ENCODE data around the gene PDSS2.

The PDSS2 gene

DNA sequence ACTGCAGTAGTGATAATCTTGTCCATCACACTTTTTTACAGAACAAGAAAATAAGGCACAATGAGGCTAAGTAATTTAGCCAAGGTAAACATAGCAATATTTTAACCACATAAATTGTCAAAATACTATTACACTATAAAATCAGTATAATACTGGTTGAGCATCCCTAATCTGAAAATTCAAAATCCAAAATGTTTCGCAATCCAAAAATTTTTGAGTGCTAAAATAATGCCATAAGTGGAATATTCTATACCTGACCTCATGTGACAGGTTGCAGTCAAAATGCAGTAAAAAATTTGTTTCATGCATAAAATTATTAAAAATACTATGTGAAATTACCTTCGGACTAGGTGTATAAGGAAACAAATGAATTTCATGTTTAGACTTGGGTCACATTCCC is 101.5 kb downstream of the PDSS2 start:
- DNase-seq, result no peak

DNA sequence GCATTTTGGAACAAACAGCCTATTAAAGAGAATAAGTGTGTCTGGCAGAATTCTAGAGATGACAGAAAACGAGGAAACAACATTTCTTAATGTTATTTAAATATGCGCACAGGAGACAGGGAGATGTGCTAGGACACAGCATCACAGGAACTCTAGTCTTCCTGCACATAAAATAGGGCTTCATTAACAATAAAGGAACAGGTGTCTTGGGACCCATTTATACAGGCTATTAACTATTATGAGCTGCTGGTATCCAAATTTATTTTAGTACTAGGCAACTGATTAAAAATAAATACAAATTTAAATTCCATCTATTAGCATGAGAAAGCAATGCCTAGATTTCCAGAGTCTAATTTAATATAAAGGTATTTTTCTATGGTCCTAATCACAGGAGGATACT is 102.3 kb downstream of the PDSS2 start:
- no peak for DNase-seq

DNA sequence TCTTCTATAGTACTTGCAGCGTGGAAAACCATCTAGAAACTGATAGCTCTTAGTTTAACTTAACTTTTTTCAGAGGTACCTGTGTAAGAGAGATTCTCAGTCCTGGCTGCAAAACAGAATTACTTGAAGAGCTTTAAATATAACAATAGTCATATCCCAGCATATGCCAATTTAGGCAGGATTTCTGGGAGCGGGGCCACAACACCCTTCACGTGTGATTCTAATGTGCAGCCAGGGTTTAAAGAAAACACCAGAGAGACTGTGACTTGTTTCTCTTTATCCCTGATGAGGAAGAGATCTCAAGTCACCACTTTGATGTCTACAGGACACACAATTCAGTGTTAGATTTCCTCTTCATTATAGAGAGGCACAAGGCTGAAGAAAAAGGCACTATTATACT is 103.7 kb downstream of the PDSS2 start:
- DNase-seq, result no peak

DNA sequence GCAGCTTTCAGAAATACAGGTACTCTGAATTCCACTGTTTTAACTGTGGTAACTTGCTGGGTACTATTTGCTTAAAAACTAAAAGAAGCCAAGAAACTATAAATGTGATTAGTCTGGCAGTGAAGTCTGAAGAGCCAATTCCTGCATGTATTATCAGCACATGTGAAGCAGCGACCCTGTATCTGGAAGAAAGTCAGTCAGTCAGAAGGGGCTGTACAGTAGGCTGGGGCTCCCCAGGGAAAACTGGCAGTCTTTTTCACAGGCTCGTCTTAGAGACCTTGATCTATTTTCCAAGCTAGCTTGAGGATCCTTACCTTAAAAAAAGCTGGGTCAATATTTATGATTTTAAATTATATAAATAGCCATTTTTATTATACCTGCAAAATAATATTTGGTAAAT is 104.9 kb downstream of the PDSS2 start:
- DNase-seq, result no peak

DNA sequence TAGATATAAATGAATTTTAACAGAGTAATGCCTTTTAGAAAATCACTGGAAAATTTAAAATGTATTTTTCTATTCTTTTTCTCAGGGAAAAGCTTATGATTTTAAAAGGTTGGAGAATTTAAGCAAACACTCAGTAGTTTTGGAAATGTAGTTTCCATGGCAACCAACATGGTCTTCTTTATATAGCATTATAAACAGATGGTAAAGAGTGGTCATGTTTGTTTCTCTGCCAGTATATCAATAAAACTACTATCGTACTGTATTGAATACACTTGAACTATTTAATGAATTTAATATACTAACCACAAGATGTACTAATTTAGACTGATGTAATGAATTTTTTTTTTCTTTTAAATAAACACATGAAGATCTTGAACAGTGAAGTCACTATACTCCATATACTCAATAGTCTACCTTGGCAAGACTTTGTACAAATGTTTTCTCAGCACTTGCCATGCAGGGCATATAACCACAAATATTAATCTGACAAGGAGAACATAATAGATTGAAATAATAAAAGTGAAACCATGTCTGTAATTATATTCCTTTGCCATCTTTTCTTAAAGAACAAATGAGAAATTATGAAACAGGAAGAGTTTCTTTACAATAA is 105.5 kb downstream of the PDSS2 start:
- no peak for DNase-seq

DNA sequence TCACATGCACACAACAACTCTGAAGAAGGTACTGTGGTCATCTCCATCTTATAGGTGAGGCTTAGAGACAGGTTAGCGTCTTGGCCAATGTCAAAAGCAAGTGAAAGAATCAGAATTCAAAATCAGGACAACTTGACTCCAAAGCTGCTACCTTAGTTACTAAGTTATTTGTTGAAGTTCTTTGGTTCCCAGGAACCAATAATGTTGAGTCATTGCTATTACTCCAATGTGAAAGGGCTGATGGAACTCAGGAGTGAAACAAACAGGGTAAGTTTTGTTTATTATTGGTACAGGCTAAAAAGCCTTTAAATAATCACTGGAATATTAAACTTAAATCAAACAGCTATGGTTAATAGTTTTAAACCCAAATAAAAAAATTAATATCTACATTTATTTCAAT is 111.1 kb downstream of the PDSS2 start:
- no peak for DNase-seq

DNA sequence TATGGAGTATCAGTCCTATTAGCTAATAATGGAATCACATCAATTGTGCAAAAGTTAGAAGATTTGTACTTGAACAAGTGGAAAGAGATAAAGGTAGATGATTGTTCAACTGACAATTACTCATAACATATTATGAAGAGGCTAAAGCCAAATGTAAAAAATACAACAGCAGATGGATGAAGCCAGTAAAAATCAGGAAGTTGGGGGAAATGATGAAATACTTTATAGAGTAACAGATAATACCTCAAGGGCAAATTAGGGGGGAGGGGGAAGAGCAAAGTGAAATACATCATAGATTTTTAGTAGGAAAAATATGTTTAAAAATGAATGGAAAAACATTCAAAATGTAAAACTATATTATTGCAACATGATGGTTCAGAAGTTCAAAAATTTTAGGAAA is 114.0 kb downstream of the PDSS2 start:
- DNase-seq, result no peak

DNA sequence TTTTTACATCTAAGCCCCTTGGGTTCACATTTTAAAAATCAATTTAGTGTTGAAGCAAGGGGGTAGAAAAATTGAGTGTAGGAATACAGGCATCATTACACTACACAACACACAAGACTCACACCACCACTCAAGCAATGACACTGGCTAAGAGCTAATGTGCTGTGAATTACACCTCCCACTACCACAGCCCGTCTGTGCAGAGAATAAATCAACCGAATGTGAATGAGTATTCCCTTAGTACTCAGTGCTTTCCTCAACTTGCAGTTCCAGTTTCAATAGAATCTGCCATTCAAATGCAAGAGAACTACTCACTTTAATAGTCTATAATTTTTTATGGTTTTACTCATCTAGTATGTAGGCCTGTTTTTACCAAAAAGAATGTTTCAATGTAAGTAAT is 114.4 kb downstream of the PDSS2 start:
- no peak for DNase-seq

DNA sequence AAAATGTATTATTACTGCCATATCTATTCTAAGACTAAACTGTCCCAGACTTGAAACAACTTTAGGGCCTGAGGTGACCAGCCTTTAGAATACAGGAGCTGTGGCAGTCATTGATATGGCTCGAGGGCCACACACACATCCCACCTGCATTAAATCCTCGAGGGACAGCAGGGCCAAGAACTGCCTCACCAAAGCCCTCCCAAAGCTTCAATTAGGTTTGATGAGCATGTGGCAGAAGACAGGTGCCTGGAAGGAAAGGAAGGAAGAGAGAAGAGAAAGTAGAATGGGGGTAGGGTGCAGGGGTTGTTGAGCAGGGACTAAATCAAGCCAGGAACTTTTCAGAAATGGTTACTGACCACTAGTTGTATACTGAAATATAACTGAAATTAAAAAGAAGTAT is 115.0 kb downstream of the PDSS2 start:
- no peak for DNase-seq

DNA sequence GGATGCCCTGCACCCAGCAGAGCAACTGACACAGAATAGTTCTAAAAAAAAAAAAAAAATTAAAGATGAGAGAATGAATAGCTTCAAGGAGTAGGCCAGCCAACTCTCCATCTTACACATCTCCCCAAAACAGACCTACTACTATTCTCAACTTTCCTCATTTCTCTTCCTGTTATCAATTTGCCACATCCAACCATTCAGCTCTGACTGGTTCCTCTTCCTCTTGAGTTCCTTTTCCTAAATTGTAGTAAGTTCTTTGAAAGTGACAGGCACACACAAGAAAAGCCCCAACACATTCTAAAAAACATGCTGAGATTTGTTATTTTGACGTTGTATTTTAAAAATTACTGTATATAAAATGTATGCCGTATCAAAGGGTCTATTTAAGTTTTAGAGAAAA is 117.2 kb downstream of the PDSS2 start:
- no peak for DNase-seq

DNA sequence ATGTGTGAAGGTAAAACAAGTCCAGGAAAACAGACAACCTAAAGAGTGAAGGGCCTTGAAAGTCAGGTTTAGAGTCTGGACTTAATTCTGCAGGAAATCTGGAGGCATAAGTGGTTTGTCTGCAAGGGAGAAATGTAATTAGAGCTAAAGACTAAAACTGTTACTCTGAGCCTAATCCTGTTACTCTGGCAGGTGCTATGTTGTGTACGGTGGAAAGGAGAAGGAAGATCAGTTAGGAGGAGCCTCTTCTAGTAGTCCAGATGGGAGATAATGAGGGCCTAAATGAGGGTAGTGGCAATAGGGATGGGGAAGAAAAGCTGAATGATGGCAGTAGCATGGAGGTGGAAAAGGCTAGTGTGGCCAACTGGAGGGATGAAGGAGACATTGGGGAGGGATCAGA is 118.5 kb downstream of the PDSS2 start:
- no peak for DNase-seq

DNA sequence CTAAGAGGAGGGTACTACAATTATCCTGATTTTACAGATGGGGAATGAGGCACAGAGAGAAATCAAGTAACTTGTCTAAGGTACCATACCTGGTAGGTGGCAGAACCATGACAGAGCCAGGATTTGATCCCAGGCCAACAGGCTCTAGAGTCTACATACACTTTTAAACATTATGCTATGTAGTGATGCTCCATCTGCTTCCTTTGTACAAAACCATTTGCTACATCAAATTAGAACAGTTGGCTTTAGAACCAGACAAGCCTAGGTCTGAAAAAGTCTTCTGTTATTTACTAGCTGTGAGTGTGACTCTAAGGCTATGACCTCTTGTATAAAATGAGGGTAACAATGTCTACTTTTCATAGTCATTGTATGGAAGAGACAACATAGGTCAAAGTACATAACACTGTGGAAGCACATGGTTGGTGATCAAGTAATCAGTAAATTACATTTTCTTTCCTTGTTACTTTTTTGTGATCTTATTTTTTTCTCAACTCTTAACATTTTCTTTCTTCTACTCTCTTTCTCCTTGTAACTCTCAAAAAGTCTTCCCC is 122.1 kb downstream of the PDSS2 start:
- no peak for DNase-seq

DNA sequence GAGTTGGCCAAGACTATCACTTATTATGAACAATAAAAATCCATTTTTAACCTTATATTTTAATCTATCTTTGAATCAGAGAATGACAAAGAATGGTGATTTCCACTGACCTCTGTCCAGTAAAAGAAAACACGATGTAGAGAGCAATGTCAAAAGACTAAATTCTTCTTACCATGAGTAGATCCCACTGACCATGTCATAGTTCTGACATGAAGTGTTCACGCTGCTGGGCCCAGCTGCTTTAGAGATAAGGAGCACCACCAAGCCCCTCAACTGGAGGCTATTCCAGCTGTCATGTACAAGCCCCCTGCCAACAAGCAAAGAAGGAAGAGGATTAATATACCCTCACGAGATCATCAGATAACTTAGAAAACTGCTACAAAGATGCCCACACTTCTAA is 125.3 kb downstream of the PDSS2 start:
- no peak for DNase-seq

DNA sequence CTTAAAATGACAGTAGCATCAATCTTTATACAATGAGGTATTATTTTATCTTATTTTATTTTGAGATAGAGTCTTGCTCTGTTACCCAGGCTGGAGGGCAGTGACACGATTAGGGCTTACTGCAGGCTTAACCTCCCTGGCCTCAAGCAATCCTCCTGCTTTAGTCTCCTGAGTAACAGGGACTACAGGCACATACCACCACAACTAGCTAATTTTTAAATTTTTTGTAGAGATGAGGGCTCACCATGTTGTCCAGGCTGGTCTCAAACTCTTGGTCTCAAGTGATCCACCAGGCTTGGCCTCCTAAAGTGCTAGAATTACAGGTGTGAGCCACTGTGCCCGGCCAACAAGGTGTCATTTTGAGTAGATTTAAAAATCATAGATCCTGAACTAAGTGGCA is 125.9 kb downstream of the PDSS2 start:
- no peak for DNase-seq

DNA sequence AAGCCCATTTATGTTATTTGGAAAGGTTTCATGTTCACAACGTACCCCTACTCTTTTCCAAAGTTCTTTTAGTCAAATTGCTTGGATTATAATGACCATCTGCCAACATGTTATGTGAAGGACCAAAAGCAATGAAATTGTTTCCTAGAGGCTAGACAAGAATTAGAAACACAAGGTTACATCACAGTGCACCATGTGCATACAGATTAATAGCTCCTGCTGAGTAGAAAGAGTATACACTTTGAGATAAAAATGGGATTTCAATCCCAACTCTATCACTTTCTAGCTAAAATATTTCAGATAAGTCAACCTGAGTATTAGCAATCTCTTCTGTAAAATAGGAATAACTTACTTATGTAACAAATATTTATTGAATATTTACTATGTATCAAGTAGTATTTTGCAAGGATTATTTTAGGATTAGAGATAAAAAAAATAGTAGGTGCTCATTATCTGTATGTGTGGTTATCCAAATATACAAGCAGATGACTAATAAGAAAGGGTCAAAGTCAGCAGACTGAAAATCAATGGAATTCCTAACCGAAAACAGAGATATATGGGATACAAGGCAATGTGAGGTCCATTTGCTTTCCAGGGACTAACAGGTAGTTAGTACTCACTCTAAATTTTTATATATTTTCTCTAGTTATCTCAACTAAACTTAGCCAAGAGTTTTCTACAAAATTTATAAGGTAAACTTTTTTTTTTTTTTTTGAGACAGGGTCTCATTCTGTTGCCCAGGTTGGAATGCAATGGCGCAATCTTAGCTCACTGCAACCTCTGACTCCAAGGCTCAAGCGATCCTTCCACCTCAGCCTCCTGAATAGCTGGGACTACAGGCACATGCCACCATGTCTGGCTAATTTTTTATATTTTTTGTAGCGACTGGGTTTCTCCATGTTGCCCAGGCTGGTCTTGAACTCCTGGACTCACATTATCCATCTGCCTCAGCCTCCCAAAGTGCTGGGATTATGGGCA is 127.7 kb downstream of the PDSS2 start:
- no peak for DNase-seq

DNA sequence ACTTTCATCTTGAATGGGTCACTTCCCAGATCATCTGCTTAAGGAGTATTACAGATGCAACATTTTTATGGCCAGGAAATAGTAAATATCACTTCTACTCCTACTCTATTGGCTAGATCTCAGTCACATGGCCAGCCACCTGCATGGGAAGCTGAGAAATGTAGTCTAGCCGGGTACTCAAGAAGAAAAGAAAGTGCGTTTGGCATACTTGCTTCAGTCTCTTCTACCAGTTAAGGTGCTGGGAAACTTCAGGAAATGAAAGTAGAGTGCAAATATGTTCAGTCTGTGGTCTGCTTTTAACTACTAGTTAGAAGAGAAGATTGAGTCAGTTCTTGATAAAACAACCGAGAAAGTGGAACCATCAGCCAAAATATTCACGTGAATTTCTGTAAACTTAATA is 129.2 kb downstream of the PDSS2 start:
- no peak for DNase-seq

DNA sequence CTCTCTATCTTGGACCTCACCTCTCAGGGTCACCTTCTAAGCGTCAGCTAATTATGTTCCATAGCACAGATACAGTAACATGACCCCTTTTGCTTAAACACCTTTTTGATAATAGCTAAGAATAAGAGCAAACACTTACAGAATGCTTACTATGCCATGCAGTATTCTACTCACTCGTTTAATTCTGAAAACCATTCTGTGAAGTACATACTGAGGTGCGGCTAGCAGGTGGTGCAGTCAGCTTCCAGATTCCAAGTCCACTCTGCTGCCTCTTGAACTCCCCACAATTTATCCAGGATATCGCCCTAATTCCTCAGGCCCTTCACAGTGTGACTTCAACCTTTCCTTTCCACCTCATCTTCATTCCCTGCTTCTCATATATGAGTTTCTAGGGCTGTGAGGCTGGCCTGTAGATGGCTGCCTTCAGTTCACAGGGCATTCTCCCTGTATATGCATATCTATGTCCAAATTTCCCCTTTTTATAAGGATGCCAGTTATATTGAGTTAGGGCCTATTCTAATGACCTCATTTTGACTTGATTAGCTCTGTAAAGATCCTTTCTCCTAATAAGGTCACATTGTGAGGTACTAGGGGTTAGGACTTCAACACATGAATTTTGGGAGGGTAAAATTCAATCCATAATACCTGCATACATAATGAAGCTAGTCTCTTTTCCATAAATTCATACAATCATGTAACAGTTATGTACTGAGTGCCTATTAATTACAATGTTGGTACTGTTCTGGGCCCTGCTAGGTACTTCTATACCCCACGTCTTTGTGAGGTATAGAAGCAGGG is 130.1 kb downstream of the PDSS2 start:
- no peak for DNase-seq

DNA sequence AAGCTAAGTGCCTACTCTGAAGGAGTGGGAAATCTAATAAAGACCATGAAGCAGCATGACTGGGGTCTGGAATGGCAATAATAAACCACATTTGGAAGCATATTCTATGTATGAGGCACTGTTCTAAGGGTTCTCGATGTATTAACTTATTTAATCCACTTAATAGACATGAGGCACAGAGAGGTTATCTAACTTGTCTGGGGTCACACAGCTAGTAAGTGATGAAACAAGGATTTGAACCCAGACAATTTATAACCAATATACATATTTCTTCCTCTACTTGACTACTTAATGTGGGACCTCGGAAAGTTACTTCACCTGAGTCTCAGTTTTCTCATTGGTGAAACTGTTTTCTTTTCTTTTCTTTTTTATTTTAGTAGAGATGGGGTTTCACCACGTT is 131.3 kb downstream of the PDSS2 start:
- DNase-seq, result no peak

DNA sequence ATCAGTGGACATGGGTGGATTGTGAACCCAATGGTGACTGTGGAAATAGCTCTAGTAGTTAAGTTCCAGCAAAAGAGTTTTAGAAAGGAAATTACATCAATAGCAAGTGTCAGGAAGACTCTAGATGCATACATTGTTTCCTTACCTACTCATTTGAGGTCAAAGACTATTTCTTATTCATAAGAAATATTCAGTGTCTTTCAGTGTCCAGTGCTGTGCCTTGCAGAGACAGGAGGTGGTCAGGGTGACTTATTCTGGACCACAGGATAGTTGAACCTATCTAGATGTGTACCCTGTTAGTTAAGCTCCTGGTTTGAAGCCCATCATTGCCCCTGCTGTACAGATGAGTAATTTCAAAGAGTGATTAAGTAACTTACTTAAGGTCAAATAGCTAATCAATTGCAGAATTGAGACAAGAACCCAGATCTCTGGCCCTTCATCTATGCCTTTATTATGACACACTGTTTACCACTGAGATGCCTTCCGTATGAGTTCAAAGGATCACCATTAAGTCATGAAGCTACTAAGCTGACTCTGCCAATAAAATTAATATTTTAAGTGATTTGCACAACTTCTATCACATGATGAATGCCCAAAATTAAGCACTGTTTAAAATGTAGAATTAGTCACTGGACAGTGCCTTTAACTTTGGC is 136.1 kb downstream of the PDSS2 start:
- DNase-seq, result no peak

DNA sequence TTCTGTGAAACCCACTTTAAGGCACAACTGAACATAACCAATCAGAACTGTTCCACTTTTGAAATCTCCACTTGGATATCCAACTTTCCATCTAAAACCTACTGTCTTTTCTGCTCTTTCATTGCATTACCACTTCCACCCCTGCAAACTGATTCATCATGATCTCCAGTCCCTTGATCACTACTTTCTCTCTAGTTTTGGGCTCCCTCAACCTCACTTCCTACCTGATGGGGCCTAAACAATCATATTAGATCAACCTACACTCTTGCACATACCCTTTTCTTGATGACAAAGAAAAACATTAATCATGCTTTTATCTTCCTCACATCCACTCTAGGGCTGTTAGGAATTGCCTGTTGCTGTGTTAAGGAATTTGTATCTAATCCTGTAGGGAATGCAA is 137.6 kb downstream of the PDSS2 start:
- no peak for DNase-seq

DNA sequence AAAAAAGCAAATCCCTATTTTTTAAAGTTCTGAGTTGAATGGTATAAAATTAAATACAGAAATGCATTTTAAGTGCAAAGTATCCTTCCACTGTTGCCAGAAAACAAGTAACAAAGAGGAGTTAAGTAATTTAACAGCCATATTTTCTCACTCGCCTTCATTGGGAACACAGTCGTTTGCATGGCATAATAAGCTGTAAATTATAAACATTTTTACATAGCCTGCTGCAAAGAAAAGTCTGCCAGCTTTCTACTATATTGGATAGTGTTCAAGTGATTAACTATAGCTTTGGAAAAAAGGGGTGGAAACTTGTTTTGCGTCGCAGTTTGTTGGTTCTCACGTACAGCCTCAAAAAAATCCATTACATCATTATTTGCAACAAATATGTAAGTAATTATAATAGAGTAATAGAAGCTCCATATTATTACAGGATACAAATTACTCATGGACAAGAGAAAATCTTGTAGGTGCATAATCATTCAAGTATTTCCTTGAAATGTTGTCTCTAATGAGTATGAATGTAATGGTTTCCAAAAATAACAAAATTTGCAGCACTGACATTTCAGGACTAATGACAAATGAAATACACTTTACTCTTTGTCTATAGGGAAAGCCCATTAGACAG is 139.3 kb downstream of the PDSS2 start:
- no peak for DNase-seq

DNA sequence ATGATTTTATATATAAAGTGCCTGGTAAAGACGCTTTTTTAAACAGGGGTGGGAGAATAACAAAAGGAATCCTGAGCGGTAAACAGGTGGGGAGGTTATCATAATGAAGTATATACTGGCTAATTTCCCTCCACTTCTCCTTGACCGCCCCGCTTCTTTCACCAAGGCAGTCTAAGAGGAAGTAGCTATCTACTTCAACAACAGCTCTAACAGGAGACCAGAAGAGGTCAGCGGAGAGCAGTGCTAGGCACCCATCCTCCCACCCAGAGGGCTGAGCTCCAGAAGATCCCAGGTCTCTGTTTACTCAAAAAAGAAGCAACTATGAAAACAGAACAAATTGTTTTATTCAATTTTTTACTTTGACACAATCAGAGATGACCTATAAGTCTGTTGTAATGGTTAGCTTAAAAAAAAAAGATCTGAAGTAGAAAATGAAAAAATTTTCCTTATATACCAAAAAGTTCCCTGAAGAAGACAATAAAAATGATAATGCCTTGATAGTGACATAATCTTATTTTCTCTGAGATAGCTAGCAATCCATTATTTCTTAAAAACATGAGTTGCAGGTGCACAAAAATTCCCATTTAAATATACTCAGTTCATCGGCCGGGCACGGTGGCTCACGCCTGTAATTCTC is 141.1 kb downstream of the PDSS2 start:
- no peak for DNase-seq

Data from NCI-H1436 treated with DMSO at 0.1 percent for 48 hours (cell line).